H1 (cell line): Measurements from ENCODE around the gene CDC42EP4. TPM values are rescaled to one million over a fixed set of nuclear protein-coding genes. Genes with fewer than 3 reads are reported as not detected.

Experiments used
- CTCF ChIA-PET: fragments of 300-600 bp; sonication (Branson Sonifier 250); formaldehyde crosslinking; loops from one replicate; lab custom pipeline; 2021; ENCODE audit not compliant: partially characterized antibody; lab: Charles Lee
- POLR2A ChIA-PET: fragments of 300-600 bp; sonication (Branson Sonifier 250); formaldehyde crosslinking; loops from one replicate; lab custom pipeline; 2021; ENCODE audit warnings: inconsistent platforms; ENCODE audit not compliant: partially characterized antibody; lab: Charles Lee
- DNase-seq, 2 experiments: peaks; one replicate each; pipeline versions ENCODE4 v3.0.0 to v3.0.0-alpha.2; 2010 to 2022; ENCODE audit warnings: low spot score in 2 of 2, low read depth in 1 of 2, mixed read lengths in 1 of 2
- FAIRE-seq: peaks from 2 replicates; lab custom pipeline; 2011; peaks lifted over from hg19 to GRCh38; lab: Jason Lieb, UNC
- H2AFZ ChIP-seq: 2 replicates; pipeline ENCODE4 v1.8.1; 2012; ENCODE audit warnings: low read length, inconsistent platforms
- H2AK5ac ChIP-seq: 2 replicates; pipeline ENCODE4 v1.6.1; 2013; ENCODE audit warnings: low read depth, low read length
- H2BK120ac ChIP-seq: replicated peaks from 2 replicates; pipeline ENCODE3; 2013; ENCODE audit warnings: low read depth, low read length, inconsistent platforms
- H2BK12ac ChIP-seq: 2 replicates; pipeline ENCODE4 v1.6.1; 2013; ENCODE audit warnings: low read depth, low read length
- H2BK15ac ChIP-seq: 2 replicates; pipeline ENCODE4 v1.6.1; 2013; ENCODE audit warnings: low read length
- H2BK20ac ChIP-seq: 2 replicates; pipeline ENCODE4 v1.6.1; 2013; ENCODE audit warnings: low read length
- H2BK5ac ChIP-seq: 2 replicates; pipeline ENCODE4 v1.6.1; 2013; ENCODE audit warnings: low read depth, low read length
- H3K14ac ChIP-seq: 2 replicates; pipeline ENCODE4 v1.6.1; 2013; ENCODE audit warnings: inconsistent platforms; ENCODE audit not compliant: insufficient read length
- H3K18ac ChIP-seq: 2 replicates; pipeline ENCODE4 v1.6.1; 2013; ENCODE audit warnings: low read length; ENCODE audit errors: extremely low read depth
- H3K23ac ChIP-seq: 2 replicates; pipeline ENCODE4 v1.6.1; 2013; ENCODE audit warnings: inconsistent platforms; ENCODE audit not compliant: insufficient read length
- H3K23me2 ChIP-seq: 2 replicates; pipeline ENCODE4 v1.6.1; 2013; ENCODE audit warnings: low read depth, low read length
- H3K27ac ChIP-seq: 2 replicates; pipeline ENCODE4 v1.6.1; 2011; ENCODE audit warnings: low read depth, low read length, inconsistent platforms
- H3K27me3 ChIP-seq, 4 experiments: replicated peaks in 1 of 4; 1 replicate in 1 of 4; 2 replicates in 3 of 4; pipeline versions ENCODE4 v1.6.1 to v1.8.1; 2011 to 2013; ENCODE audit warnings: low read length in 3 of 4, mild to moderate bottlenecking in 3 of 4, inconsistent platforms in 2 of 4, mixed read lengths in 2 of 4, moderate library complexity in 1 of 4; ENCODE audit not compliant: control insufficient read depth in 3 of 4, insufficient read depth in 3 of 4; ENCODE audit errors: extremely low read depth in 1 of 4
- H3K36me3 ChIP-seq, 4 experiments: 2 replicates each; pipeline versions ENCODE4 v1.6.1 to v1.8.1; 2011 to 2013; ENCODE audit warnings: mild to moderate bottlenecking in 4 of 4, low read length in 3 of 4, moderate library complexity in 2 of 4, control low read depth in 1 of 4, inconsistent platforms in 1 of 4; ENCODE audit not compliant: insufficient read depth in 4 of 4, control insufficient read depth in 2 of 4
- H3K4ac ChIP-seq: replicated peaks from 2 replicates; pipeline ENCODE3; 2013; ENCODE audit warnings: low read length, low read depth, mixed read lengths, inconsistent platforms; ENCODE audit not compliant: insufficient read length
- H3K4me1 ChIP-seq, 4 experiments: replicated peaks in 1 of 4; 1 replicate in 1 of 4; 2 replicates in 3 of 4; pipeline versions ENCODE4 v1.6.1 to v1.8.1; 2011 to 2013; ENCODE audit warnings: low read length in 3 of 4, inconsistent platforms in 2 of 4, mixed read lengths in 1 of 4; ENCODE audit not compliant: insufficient read depth in 4 of 4, control insufficient read depth in 3 of 4
- H3K4me2 ChIP-seq, 2 experiments: 2 replicates each; pipeline versions ENCODE4 v1.6.1 to v1.8.1; 2011 to 2013; ENCODE audit warnings: low read depth in 2 of 2, low read length in 2 of 2, control low read depth in 1 of 2, inconsistent platforms in 1 of 2, mild to moderate bottlenecking in 1 of 2; ENCODE audit not compliant: insufficient read depth in 1 of 2
- H3K4me3 ChIP-seq, 4 experiments: fragments of 200-600, 300-600 bp in 1 of 4; sonication (generic), shearing (Covaris generic), sonication (Bioruptor Twin) in 1 of 4; 2 replicates each; pipeline versions ENCODE4 v1.5.1 to v1.8.1; 2011 to 2016; ENCODE audit warnings: low read length in 4 of 4, low read depth in 3 of 4, control low read depth in 2 of 4, inconsistent platforms in 2 of 4, mild to moderate bottlenecking in 2 of 4, mixed read lengths in 1 of 4, moderate library complexity in 1 of 4; ENCODE audit not compliant: insufficient read depth in 2 of 4; ENCODE audit errors: extremely low read depth in 1 of 4
- H3K56ac ChIP-seq: replicated peaks from 2 replicates; pipeline ENCODE3; 2013; ENCODE audit warnings: low read depth, mild to moderate bottlenecking, mixed read lengths, low read length, inconsistent platforms; ENCODE audit not compliant: insufficient read length
- H3K79me1 ChIP-seq: 2 replicates; pipeline ENCODE4 v1.6.1; 2013; ENCODE audit warnings: low read depth, low read length, control low read depth
- H3K79me2 ChIP-seq, 2 experiments: 2 replicates each; pipeline versions ENCODE4 v1.6.1 to v1.8.1; 2012 to 2013; ENCODE audit warnings: low read length in 2 of 2, mild to moderate bottlenecking in 2 of 2, inconsistent platforms in 1 of 2; ENCODE audit not compliant: insufficient read depth in 2 of 2, control insufficient read depth in 1 of 2
- H3K9ac ChIP-seq, 4 experiments: replicated peaks in 1 of 4; 1 replicate in 1 of 4; 2 replicates in 3 of 4; pipeline versions ENCODE4 v1.6.1 to v1.8.1; 2011 to 2013; ENCODE audit warnings: low read depth in 3 of 4, low read length in 3 of 4, control low read depth in 2 of 4, mild to moderate bottlenecking in 2 of 4, moderate library complexity in 2 of 4, inconsistent platforms in 1 of 4; ENCODE audit errors: extremely low read depth in 1 of 4
- H3K9me3 ChIP-seq, 2 experiments: 2 replicates each; pipeline versions ENCODE4 v1.6.1 to v1.8.1; 2012 to 2013; ENCODE audit warnings: mild to moderate bottlenecking in 2 of 2, moderate library complexity in 2 of 2, control low read depth in 1 of 2, inconsistent platforms in 1 of 2, low read depth in 1 of 2, low read length in 1 of 2, mixed read lengths in 1 of 2; ENCODE audit not compliant: insufficient read depth in 2 of 2
- H4K20me1 ChIP-seq, 2 experiments: replicated peaks in 1 of 2; 2 replicates each; pipeline versions ENCODE3 to v1.8.1; 2011 to 2013; ENCODE audit warnings: inconsistent platforms in 2 of 2, low read length in 2 of 2, mild to moderate bottlenecking in 1 of 2; ENCODE audit not compliant: insufficient read depth in 2 of 2, control insufficient read depth in 1 of 2
- H4K5ac ChIP-seq: 2 replicates; pipeline ENCODE4 v1.6.1; 2013; ENCODE audit warnings: low read length, low read depth, mixed read lengths, inconsistent platforms; ENCODE audit not compliant: insufficient read length
- H4K8ac ChIP-seq: 2 replicates; pipeline ENCODE4 v1.8.0; 2013; ENCODE audit warnings: mild to moderate bottlenecking, moderate library complexity, low read length, inconsistent platforms; ENCODE audit not compliant: insufficient read depth; ENCODE audit errors: extremely low read depth
- H4K91ac ChIP-seq: replicated peaks from 2 replicates; pipeline ENCODE3; 2013; ENCODE audit warnings: low read length, mixed read lengths, inconsistent platforms; ENCODE audit not compliant: insufficient read length
- CEBPB ChIP-seq: IDR thresholded peaks from 2 replicates; pipeline ENCODE4 v1.6.1; 2012; ENCODE audit warnings: low read depth, low read length
- YY1 ChIP-seq: IDR thresholded peaks from 2 replicates; pipeline ENCODE4 v1.6.1; 2011; ENCODE audit warnings: low read depth, mild to moderate bottlenecking, low read length
- WGBS, 2 experiments: shearing (Covaris generic) in 1 of 2; methylation state at CpG; one replicate each; pipeline versions ENCODE4 v1.1.6 to v1.1.7; 2013 to 2015; ENCODE audit warnings: low lambda C conversion rate in 2 of 2, mixed read lengths in 2 of 2, inconsistent platforms in 1 of 2, low coverage in 1 of 2, missing lambda C conversion rate in 1 of 2; ENCODE audit not compliant: insufficient replicate concordance in 2 of 2, insufficient coverage in 1 of 2, insufficient read length in 1 of 2; ENCODE audit errors: extremely low coverage in 1 of 2, missing lambda C conversion rate in 1 of 2; 5-methylcytosine and 5-hydroxymethylcytosine counted together
- polyA plus RNA-seq, 7 experiments: library from polyadenylated mRNA; depleted of rRNA in 3 of 7; stranded (reverse) in 5 of 7; unstranded in 2 of 7; fragments of >200 nt in 5 of 7; fragments of 200-250 nt in 2 of 7; gene quantifications; 1 replicate in 5 of 7; 2 replicates in 1 of 7; 4 replicates in 1 of 7; pipeline versions ENCODE4 v1.2.1 to v1.2.3, GENCODE V29; 2011 to 2013; ENCODE audit warnings: missing spikeins in 2 of 7, mixed read lengths in 2 of 7
- total RNA-seq: library from RNA; stranded (reverse); fragmentation: NEBNext Ultra II Directional; extraction: Animal tissue kit (Norgen Biotek cat#: 25700); gene quantifications from 2 replicates; pipeline ENCODE4 v1.2.1, GENCODE V29; 2021

The CDC42EP4 gene
- total and polyA plus RNA-seq, 2 of the 8 experiments (the other 6 are each of a cell fraction or from before 2014, with no cell fraction given), result 8.8 to 12.6 TPM

DNA sequence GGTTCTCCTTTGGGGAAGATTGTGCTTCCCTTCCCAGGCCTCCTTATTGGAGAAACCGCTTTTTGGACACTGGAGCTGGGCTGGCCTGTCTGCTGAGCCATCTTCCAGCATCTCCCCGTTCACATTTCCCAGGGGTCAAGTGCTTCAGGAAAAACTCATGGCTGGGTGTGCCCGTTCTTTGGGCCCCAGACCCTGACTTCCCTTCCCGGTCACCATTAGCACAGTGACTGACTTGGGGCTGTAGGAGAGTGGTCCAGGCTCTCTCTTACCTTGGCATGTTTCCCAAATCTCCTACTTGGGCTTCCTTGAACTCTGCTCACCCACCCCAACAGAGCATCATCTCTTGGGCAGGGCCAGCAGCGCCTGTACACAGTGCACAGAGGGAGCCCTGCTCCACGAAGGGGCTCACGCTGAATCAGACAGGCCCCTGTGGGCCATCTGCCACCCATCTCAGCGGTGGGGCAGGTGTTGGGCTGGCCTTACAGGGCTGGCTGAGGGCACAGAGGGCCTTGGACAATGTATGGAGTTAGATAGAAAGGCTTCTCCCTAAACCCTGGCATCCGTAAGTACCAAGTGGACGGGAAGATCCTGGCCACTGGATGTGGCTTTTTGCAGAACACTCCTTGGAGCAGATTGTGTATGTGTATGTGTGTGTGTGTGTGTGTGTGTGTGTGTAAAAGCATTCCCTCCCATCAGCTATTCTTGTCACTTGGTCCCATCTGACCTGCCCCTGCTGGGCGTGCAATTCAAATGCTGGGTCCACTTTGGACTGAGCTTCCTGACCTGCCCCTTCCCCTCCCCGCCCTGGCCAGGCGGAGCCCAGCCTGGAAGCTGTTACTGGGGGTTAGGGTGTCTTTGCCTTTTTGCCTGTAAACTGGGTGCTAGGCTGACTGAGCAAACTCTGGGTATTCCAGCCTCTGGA is 24.9 kb upstream of the CDC42EP4 start:
- no peak overlapping the region for H2BK20ac ChIP-seq
- no peak for TF ChIP-seq CEBPB
- no peak for TF ChIP-seq YY1
- H2BK120ac ChIP-seq, result no peak overlapping the region
- no peak overlapping the region for H3K27ac ChIP-seq
- DNase-seq (no peak), FAIRE-seq (no peak)
- H3K14ac ChIP-seq, result no peak overlapping the region
- peaks cover 1 to 10% (median 4%) of the 10 kb centered on the region in 4 experiments; a peak in 5 of 7 replicates for H3K4me1 ChIP-seq
- no peak overlapping the region for H3K4me3 ChIP-seq
- H3K79me2 ChIP-seq, result no peaks in the 10 kb centered on the region
- no peaks in the 10 kb centered on the region for H3K79me1 ChIP-seq
- no peak overlapping the region for H3K9ac ChIP-seq
- peak overlapping the region; percentile 39; the same call in 1 of the 2 replicates for H2BK12ac ChIP-seq
- no peaks in the 10 kb centered on the region for H3K23me2 ChIP-seq
- H2BK5ac ChIP-seq, result no peak overlapping the region
- H3K4ac ChIP-seq, result no peak overlapping the region
- H3K18ac ChIP-seq, result peak overlapping the region; percentile 22; the same call in 1 of the 2 replicates
- no peak overlapping the region for H2AFZ ChIP-seq
- H4K91ac ChIP-seq, result no peak overlapping the region
- H2AK5ac ChIP-seq, result no peak overlapping the region
- no peak overlapping the region for H2BK15ac ChIP-seq
- no peaks in the 10 kb centered on the region for H3K9me3 ChIP-seq
- H3K23ac ChIP-seq, result no peak overlapping the region
- POLR2A ChIA-PET, result no interaction called here
- H4K5ac ChIP-seq, result no peak overlapping the region
- no peaks in the 10 kb centered on the region for H3K27me3 ChIP-seq
- H3K36me3 ChIP-seq, result no peaks in the 10 kb centered on the region; a peak in 1 of 8 replicates
- no peaks in the 10 kb centered on the region for H4K20me1 ChIP-seq
- WGBS, 2 experiments, result 90% methylated on average over 13 of the region's 13 CpGs; no CpG with 5 or more reads in 1 of the 2 experiments
- peak overlapping the region; percentile 18; the same call in 1 of the 2 replicates for H4K8ac ChIP-seq
- no peak overlapping the region for H3K56ac ChIP-seq
- no peak overlapping the region for H3K4me2 ChIP-seq
- CTCF ChIA-PET, result interaction anchor here (0.9 to 1.8 kb wide), 5 partner anchors 10 to 81 kb away, joined by 3 to 8 read pairs (median 3); no protein-coding TSS in a partner anchor
